ENCODE data around the gene ODAD4.

DNA sequence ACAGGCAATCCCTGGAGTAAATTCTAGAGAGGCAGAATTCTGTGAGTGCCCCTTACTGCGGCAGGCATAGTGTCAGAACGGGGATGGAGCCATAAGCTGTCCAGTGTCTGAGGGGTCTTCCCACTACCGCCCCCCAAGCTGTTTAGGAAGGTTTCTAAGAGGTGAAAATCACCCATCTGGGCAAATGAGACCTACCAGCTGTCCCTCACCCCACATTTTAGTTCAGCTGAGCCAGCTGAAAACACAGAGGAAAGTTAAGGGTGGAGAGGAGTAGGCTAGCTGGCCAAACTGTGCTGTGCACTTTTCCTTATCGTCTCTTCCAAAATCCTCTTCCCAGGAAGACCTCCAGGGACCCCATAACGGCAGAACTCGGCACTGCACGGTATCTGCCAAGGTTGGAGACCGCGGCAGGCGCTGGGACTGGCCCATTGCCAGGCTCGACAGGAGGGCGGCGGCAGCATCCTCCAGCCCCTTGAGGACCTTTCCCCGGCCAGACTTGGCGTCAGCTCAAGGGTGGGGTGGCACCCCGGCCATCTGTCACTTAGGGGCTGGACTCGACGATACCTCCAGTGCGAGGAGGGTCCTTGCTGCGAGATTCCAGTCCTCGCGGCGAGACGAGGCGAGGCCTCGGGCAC, 12.6 kb upstream of the ODAD4 start:
- TF ChIP-seq POLR2AphosphoS5 (IDR thresholded peaks at IDR 0.05; ENCODE audit: low read depth, low read length) = no peak
- no peak for TF ChIP-seq FOXJ3 (CRISPR knock-in tag; IDR thresholded peaks at IDR 0.05)
- TF ChIP-seq FOSL2 (IDR thresholded peaks at IDR 0.05; ENCODE audit: borderline replicate concordance, low read depth) = no peak
- TF ChIP-seq, protein P1, sequence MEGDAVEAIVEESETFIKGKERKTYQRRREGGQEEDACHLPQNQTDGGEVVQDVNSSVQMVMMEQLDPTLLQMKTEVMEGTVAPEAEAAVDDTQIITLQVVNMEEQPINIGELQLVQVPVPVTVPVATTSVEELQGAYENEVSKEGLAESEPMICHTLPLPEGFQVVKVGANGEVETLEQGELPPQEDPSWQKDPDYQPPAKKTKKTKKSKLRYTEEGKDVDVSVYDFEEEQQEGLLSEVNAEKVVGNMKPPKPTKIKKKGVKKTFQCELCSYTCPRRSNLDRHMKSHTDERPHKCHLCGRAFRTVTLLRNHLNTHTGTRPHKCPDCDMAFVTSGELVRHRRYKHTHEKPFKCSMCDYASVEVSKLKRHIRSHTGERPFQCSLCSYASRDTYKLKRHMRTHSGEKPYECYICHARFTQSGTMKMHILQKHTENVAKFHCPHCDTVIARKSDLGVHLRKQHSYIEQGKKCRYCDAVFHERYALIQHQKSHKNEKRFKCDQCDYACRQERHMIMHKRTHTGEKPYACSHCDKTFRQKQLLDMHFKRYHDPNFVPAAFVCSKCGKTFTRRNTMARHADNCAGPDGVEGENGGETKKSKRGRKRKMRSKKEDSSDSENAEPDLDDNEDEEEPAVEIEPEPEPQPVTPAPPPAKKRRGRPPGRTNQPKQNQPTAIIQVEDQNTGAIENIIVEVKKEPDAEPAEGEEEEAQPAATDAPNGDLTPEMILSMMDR (IDR thresholded peaks at IDR 0.05) = peak; percentile 6; the same call in 1 of the 2 replicates
- TF ChIP-seq FOXM1 (IDR thresholded peaks at IDR 0.05; ENCODE audit: low read depth) = no peak
- no peak for TF ChIP-seq EP300 (IDR thresholded peaks at IDR 0.05; ENCODE audit: borderline replicate concordance in 1 of 2, low read depth in 1 of 2, low read length in 1 of 2)
